Endothelial cell of umbilical vein (primary cell): ENCODE measurements around the gene ZNF581. TPM values are rescaled to one million over a fixed set of nuclear protein-coding genes. Genes with fewer than 3 reads are reported as not detected.

Experiments used
- BruUV-seq: library from RNA; stranded (reverse); fragments of 400-500 nt; replicated peaks from 2 replicates; lab custom pipeline; 2021; lab: Mats Ljungman, UMichigan
- CTCF ChIA-PET: fragments of 300-600, 350-600 bp; sonication (Branson Sonifier 250); formaldehyde crosslinking; loops from one replicate; lab custom pipeline; 2021; ENCODE audit warnings: antibody characterized with exemption, inconsistent platforms; lab: Charles Lee
- POLR2A ChIA-PET: fragments of 300-600, 350-600 bp; sonication (Branson Sonifier 250); formaldehyde crosslinking; loops from one replicate; lab custom pipeline; 2021; ENCODE audit warnings: antibody characterized with exemption, inconsistent platforms; lab: Charles Lee
- DNase-seq: peaks from one replicate; pipeline ENCODE4 v3.0.0-alpha.2; 2011; ENCODE audit warnings: low read depth, low spot score
- FAIRE-seq: peaks from 2 replicates; lab custom pipeline; 2011; peaks lifted over from hg19 to GRCh38; lab: Jason Lieb, UNC
- H2AFZ ChIP-seq: 2 replicates; pipeline ENCODE4 v1.6.0; 2012; ENCODE audit warnings: low read depth, low read length, control low read depth, inconsistent platforms
- H3K27ac ChIP-seq: 2 replicates; pipeline ENCODE4 v1.5.1; 2011; ENCODE audit warnings: low read depth, mild to moderate bottlenecking, control low read depth, low read length, moderate library complexity; ENCODE audit not compliant: insufficient read depth
- H3K27me3 ChIP-seq, 2 experiments: 2 replicates each; pipeline versions ENCODE4 v1.6.0 to v1.6.1; 2011; ENCODE audit warnings: low read length in 2 of 2, mixed read lengths in 1 of 2; ENCODE audit not compliant: control insufficient read depth in 2 of 2, insufficient read depth in 2 of 2
- H3K36me3 ChIP-seq, 2 experiments: 2 replicates in 1 of 2; 3 replicates in 1 of 2; pipeline ENCODE4 v1.5.1; 2011; ENCODE audit warnings: low read length in 2 of 2, mild to moderate bottlenecking in 1 of 2, moderate library complexity in 1 of 2; ENCODE audit not compliant: control insufficient read depth in 2 of 2, insufficient read depth in 2 of 2; ENCODE audit errors: extremely low read depth in 1 of 2
- H3K4me1 ChIP-seq: 3 replicates; pipeline ENCODE4 v1.5.1; 2011; ENCODE audit warnings: mild to moderate bottlenecking, low read length; ENCODE audit not compliant: control insufficient read depth, insufficient read depth; ENCODE audit errors: extremely low read depth
- H3K4me2 ChIP-seq: 2 replicates; pipeline ENCODE4 v1.6.1; 2011; ENCODE audit warnings: low read length, control low read depth, mixed read lengths; ENCODE audit not compliant: insufficient read depth
- H3K4me3 ChIP-seq, 3 experiments: fragments of 200-600 bp in 1 of 3; sonication (generic), shearing (Covaris generic) in 1 of 3; replicated peaks in 1 of 3; 2 replicates each; pipeline ENCODE4 v1.5.1; 2011 to 2016; ENCODE audit warnings: control low read depth in 3 of 3, low read length in 3 of 3, mild to moderate bottlenecking in 2 of 3, inconsistent platforms in 1 of 3, low read depth in 1 of 3, moderate library complexity in 1 of 3; ENCODE audit not compliant: insufficient read depth in 1 of 3
- H3K79me2 ChIP-seq: 2 replicates; pipeline ENCODE4 v1.6.0; 2012; ENCODE audit warnings: low read length, inconsistent platforms; ENCODE audit not compliant: control insufficient read depth, insufficient read depth
- H3K9ac ChIP-seq: replicated peaks from 2 replicates; pipeline ENCODE3; 2011; ENCODE audit warnings: low read length, control low read depth; ENCODE audit not compliant: insufficient read depth; ENCODE audit errors: extremely low read depth
- H3K9me1 ChIP-seq: replicated peaks from 3 replicates; pipeline ENCODE4 v1.6.0; 2011; ENCODE audit warnings: mild to moderate bottlenecking, low read length; ENCODE audit not compliant: control insufficient read depth, insufficient read depth; ENCODE audit errors: extremely low read depth
- H3K9me3 ChIP-seq: replicated peaks from 2 replicates; pipeline ENCODE4 v1.5.1; 2012; ENCODE audit warnings: low read length, inconsistent platforms; ENCODE audit not compliant: control insufficient read depth, insufficient read depth
- H4K20me1 ChIP-seq: replicated peaks from 2 replicates; pipeline ENCODE3; 2011; ENCODE audit warnings: mild to moderate bottlenecking, low read length; ENCODE audit not compliant: control insufficient read depth, insufficient read depth; ENCODE audit errors: extremely low read depth
- EZH2 ChIP-seq: IDR thresholded peaks from 2 replicates; pipeline ENCODE4 v1.6.1; 2012; ENCODE audit warnings: borderline replicate concordance, low read depth, mild to moderate bottlenecking, moderate library complexity, low read length, inconsistent platforms; ENCODE audit not compliant: severe bottlenecking
- FOS ChIP-seq: IDR thresholded peaks from 2 replicates; pipeline ENCODE4 v1.6.1; 2011; ENCODE audit warnings: mild to moderate bottlenecking, low read length, moderate library complexity, borderline replicate concordance; ENCODE audit not compliant: insufficient read depth
- GATA2 ChIP-seq: IDR thresholded peaks from 2 replicates; pipeline ENCODE4 v1.7.0; 2011; ENCODE audit warnings: low read depth, mild to moderate bottlenecking, moderate library complexity, mixed read lengths, low read length; ENCODE audit not compliant: insufficient read length, insufficient read depth
- JUN ChIP-seq: IDR thresholded peaks from 2 replicates; pipeline ENCODE4 v1.6.1; 2011; ENCODE audit warnings: borderline replicate concordance, low read depth; ENCODE audit not compliant: insufficient read length, insufficient read depth
- MYC ChIP-seq: IDR thresholded peaks from one replicate; pipeline ENCODE4 v1.6.1; 2011; ENCODE audit warnings: mild to moderate bottlenecking, low read depth, low read length
- POLR2A ChIP-seq: IDR thresholded peaks from 2 replicates; pipeline ENCODE4 v1.6.1; 2012; ENCODE audit warnings: low read depth, mild to moderate bottlenecking, control low read depth, low read length
- POLR2AphosphoS5 ChIP-seq: IDR thresholded peaks from 2 replicates; pipeline ENCODE4 v1.6.1; 2012; ENCODE audit warnings: low read depth, mild to moderate bottlenecking, control low read depth, low read length, moderate library complexity; ENCODE audit not compliant: insufficient read depth
- dilution Hi-C: fragments of 300-500 bp; cut with MboI; formaldehyde crosslinking; loops from one replicate; pipeline ENCODE4 v1.15.0; 2019; ENCODE audit warnings: low sequenced_read_pairs; ENCODE audit not compliant: extremely low pct_ligation_motif_present
- intact Hi-C: fragments of 100-400 bp; cut with micrococcal nuclease; formaldehyde crosslinking; loops from one replicate; pipeline ENCODE4 v1.10.0; 2022
- polyA plus RNA-seq, 4 experiments: library from polyadenylated mRNA; depleted of rRNA in 3 of 4; stranded (reverse) in 3 of 4; unstranded in 1 of 4; fragments of >200 nt; gene quantifications; 2 replicates each; pipeline versions ENCODE4 v1.2.1 to v1.2.3, GENCODE V29; 2011 to 2012; ENCODE audit warnings: missing spikeins in 1 of 4
- total RNA-seq: library from RNA; stranded (reverse); gene quantifications from 2 replicates; pipeline ENCODE4 v1.2.3, GENCODE V29; 2021
- TF ChIP-seq, protein P1 (sequence below): IDR thresholded peaks from 2 replicates; pipeline ENCODE4 v1.6.1; 2011; ENCODE audit not compliant: insufficient read depth, insufficient read length
- TF ChIP-seq, protein P2 (sequence below), 2 donors: IDR thresholded peaks; 1 replicate in 1 of 2; 2 replicates in 1 of 2; pipeline ENCODE4 v1.5.1; 2011; ENCODE audit warnings: low read length in 2 of 2, mild to moderate bottlenecking in 2 of 2, moderate library complexity in 2 of 2, control low read depth in 1 of 2, inconsistent platforms in 1 of 2, low read depth in 1 of 2; ENCODE audit not compliant: insufficient read depth in 1 of 2; ENCODE audit errors: extremely low read depth in 1 of 2

Gene ZNF581
- total and polyA plus RNA-seq, 2 donors (not counting 3 experiments of a cell fraction or from before 2014, with no cell fraction given), result 31.4 to 32.3 TPM

DNA sequence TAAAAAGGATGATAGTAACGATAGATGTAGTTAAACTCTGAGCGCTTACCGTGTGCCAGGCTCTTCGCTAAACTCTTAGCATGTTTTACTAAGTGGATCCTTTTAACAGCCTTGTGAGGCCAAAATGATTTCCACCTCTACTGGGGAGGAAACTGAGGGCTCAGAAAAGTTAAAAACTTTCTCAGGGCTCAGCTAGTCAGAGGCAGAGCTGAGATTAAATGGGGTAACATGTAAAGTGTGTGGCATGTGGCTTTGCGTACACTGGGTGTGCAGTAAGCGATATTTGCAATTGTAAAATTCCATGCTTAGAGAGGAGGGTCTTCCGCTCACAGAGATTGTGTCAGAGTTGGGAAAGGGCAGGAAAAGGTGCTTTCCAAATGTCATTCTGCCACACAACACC, 13.1 kb downstream of the ZNF581 start:
- Histone ChIP-seq H3K27ac (no peak overlapping the region), H3K4me1 (peaks cover 25% of the 10 kb centered on the region), H3K79me2 (peaks cover 65% of the 10 kb centered on the region), H3K9ac (peak overlapping the region; percentile 97), H3K36me3 (peaks cover 0 to 22% of the 10 kb centered on the region in 2 experiments), H3K9me3 (no peaks in the 10 kb centered on the region), H4K20me1 (peaks cover 12% of the 10 kb centered on the region), H2AFZ (no peak overlapping the region), H3K27me3 (no peaks in the 10 kb centered on the region), H3K4me3 (peak overlapping the region; percentile 78 to 98 (median 94)), H3K9me1 (no peaks in the 10 kb centered on the region), H3K4me2 (peak overlapping the region; percentile 96)
- BruUV-seq, result no TSS peak
- TF ChIP-seq, protein P1, sequence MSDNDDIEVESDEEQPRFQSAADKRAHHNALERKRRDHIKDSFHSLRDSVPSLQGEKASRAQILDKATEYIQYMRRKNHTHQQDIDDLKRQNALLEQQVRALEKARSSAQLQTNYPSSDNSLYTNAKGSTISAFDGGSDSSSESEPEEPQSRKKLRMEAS, result no peak
- no peak for TF ChIP-seq FOS
- no peak for TF ChIP-seq POLR2AphosphoS5
- TF ChIP-seq, protein P2, sequence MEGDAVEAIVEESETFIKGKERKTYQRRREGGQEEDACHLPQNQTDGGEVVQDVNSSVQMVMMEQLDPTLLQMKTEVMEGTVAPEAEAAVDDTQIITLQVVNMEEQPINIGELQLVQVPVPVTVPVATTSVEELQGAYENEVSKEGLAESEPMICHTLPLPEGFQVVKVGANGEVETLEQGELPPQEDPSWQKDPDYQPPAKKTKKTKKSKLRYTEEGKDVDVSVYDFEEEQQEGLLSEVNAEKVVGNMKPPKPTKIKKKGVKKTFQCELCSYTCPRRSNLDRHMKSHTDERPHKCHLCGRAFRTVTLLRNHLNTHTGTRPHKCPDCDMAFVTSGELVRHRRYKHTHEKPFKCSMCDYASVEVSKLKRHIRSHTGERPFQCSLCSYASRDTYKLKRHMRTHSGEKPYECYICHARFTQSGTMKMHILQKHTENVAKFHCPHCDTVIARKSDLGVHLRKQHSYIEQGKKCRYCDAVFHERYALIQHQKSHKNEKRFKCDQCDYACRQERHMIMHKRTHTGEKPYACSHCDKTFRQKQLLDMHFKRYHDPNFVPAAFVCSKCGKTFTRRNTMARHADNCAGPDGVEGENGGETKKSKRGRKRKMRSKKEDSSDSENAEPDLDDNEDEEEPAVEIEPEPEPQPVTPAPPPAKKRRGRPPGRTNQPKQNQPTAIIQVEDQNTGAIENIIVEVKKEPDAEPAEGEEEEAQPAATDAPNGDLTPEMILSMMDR (IDR thresholded peaks at IDR 0.05; ENCODE audit: extremely low read depth in 1 of 2, insufficient read depth in 1 of 2, low read depth in 1 of 2, low read length in 2 of 2), result no peak
- TF ChIP-seq EZH2, result no peak
- TF ChIP-seq JUN, result no peak
- TF ChIP-seq GATA2, result no peak
- no peak for TF ChIP-seq MYC
- TF ChIP-seq POLR2A, result no peak
- peak; percentile 62 for FAIRE-seq
- ChIA-PET CTCF (interaction anchor here (0.9 to 2.2 kb wide), 4 partner anchors 9 to 17 kb away, joined by 3 to 22 read pairs (median 6); no protein-coding TSS in a partner anchor), POLR2A (interaction anchor here (1.0 kb wide), 1 partner anchor 14 kb away, joined by 3 read pairs; no protein-coding TSS in a partner anchor)
- dilution Hi-C loops, result no loop called here
- intact Hi-C loops, result loop anchor here (10.0 kb wide), 3 partner anchors 322 to 1192 kb away; partner anchors contain the start of genes KMT5C, LENG9 and ZNF787
- no peak for DNase-seq
